ENCODE data around the gene CD58.

The CD58 gene

GRCh38 chr1:116508984-116509980, 61.5 kb downstream of the CD58 start:
- DNase-seq (ENCODE audit: low spot score): peak; percentile 84

GRCh38 chr1:116508085-116508983, 62.5 kb downstream of the CD58 start:
- DNase-seq (ENCODE audit: low spot score): no peak

- DNase-seq (ENCODE audit: low spot score): no peak
These were observed 63.2 kb downstream of the CD58 start for GRCh38 chr1:116507631-116508030.

DNA sequence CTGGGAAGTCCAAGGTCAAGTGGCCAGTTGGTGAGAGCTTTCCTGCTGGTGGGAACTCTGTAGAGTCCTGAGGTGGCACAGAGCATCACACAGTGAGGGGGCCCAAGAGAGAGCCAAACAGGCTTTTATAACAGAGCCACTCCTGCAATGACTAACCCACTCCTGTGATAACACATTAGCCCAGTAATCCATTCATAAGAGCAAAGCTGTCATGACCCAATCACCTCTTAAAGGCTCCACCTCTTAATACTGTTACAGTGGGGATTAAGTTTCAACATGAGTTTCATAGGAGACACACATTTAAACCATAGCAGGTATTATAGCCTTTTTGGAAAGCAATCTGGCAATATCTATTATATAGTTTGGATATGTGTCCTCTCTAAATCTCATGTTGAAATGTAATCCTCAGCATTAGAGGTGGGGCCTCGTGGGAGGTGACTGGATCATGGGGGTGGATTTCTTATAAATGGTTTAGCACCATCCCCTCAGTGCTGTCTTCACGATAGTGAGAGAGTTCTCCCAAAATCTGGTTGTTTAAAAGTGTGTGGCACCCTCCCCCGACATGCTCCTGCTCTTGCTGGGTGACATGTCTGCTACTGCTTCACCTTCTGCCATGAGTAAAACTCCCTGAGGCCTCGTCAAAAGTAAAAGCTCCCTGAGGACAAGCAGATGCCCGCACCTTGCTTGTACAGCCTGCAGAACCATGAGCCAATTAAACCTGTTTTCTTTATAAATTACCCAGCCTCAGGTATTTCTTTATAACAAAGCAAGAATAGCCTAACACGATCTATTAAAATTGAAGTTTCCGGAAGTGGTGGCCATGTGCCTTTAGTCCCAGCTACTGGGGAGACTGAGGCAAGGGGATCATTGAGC, 64.5 kb downstream of the CD58 start:
- DNase-seq (ENCODE audit: low spot score): no peak

DNA sequence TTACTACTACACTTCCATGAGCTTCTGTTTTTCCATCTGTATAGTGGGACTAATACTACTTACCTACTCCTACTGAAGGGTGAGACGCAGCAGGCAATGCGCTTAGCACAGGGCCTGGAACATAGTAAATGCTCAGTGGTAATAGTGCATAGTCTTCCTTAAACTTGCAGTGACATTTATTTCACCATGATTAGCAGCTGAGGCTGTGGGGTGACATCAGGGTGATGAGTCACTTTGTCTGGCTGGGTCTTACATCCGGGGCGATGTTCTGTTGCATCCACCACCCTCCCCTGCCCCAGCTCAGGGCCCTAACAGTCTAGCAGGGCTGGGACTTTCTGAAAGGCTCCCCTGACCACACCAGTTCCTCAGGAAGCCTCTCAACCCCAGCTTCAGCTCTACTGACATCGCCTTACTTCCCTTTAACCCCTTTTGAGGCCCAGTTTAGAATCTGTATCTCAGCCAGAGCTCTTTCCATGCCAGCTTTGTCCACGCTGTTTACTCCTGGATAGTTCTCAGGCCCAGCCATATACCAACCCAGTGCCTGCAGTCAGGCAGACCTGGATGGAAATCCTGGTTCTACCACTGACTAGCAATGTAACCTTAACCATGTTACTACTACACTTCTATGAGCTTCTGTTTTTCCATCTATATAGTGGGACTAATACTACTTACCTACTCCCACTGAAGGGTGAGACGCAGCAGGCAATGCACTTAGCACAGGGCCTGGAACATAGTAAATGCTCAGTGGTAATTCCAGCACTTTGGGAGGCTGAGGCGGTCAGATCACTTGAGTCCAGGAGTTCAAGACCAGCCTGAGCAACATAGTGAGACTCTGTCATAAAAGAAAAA, 66.3 kb downstream of the CD58 start:
- peak; percentile 37 for DNase-seq (ENCODE audit: low spot score)

DNA sequence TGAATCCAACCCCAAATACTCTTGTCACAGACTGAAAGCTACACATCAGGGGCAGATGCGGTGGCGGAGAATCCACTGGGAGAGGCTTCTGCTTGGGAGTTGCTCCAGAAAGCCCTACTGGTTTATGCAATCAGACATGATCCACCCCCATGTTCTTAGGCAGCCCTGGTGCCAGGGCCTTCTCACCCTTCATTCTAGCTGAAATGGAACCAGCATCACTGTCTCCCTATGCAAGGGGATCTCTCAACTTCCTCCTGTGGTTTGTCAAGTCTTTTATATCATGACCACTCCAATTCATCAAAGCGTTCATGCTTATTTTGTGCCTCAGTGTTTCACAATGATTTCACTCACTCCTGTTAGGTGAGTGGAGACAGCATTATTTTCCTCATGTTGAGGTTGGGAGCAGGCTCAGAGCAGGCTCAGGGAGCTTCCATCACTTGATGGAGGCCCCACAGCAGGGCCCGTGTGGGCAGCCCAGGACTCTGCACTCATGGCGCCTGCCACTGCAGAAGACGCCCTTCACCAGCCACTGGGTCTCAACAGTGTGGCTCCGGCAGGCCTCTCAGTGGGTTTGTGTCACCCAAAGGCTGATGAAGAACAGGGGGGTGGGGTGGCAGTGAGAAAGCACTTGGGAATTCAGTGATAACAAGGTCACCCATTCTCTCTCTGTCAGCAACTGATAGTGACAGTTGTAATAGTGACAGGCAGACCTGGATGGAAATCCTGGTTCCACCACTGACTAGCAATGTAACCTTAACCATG, 67.1 kb downstream of the CD58 start:
- no peak for DNase-seq (ENCODE audit: low spot score)

DNA sequence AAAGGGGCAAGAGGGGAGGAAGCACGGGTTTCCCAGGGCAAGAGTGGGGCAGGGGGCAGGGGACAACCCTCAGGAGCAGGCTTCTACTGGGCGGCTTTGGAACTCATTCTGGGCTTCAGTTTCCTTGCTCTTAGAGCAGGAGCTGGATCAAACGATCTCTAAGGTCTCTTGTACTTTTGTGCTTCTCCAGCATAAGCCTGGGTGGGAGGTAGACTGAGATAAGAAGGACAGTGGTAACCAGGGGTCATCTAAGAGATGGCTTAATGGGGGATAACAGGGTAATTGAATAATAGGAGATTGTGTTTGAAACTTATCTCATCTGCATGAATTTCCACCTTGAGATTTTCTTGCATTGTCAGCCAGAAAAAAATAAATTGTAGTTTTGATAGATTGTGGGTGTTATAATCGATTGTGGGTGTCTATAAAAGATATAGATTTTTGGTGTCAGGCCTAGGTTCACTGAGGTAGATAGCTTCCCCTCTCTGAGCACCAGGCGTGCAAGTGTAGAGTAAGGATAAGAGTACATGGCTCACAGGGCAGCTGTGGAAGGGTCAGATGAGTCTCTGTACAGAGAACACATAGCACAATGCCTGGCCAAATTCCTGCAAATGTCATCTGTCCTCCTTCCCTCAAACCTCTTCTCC, 68.0 kb downstream of the CD58 start:
- no peak for DNase-seq (ENCODE audit: low spot score)

GRCh38 chr1:116501870-116502244, 69.0 kb downstream of the CD58 start:
- DNase-seq (ENCODE audit: low spot score): no peak

GRCh38 chr1:116501125-116501869, 69.5 kb downstream of the CD58 start:
- DNase-seq (ENCODE audit: low spot score): no peak

DNA sequence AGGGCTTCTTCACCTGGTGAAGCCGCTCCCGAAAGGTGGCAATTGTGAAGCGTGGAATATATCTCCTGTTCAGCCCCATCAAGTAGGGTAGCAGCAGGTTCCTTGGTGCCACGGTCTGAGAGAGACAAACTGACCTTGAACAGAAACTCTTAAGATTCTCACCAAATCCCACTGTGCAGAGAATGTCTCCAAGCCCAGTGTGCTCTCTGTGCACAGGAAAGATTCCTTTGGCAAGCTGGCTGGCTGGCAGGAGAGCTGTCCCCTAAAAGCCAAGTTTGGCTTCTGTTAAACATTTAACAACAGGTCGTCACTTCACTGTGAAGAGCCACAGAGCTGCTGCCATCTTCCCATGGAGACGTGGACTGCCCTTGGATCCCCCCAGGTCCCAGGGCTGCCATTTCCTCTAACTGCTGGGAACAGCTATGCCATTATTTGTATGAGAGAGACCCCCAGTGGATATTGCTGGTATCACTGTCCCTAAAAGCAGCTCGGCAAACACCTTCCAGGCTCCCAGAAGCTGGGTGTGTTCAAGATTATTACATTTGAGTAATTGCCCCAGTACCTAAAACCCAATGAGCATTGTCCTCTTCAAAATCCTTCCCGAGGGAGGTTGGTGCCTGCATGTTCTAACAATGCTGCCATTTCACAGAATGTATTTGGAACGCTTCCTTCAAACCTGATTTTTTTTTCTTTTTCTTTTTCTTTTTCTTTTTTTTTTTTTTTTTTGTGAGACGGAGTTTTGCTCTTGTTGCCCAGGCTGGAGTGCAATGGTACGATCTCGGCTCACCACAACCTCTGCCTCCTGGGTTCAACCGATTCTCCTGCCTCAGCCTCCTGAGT, 71.8 kb downstream of the CD58 start:
- peak; percentile 83 for DNase-seq (ENCODE audit: low spot score)

- no peak for DNase-seq (ENCODE audit: low spot score)
These were observed 73.2 kb downstream of the CD58 start for GRCh38 chr1:116497656-116498055.

DNA sequence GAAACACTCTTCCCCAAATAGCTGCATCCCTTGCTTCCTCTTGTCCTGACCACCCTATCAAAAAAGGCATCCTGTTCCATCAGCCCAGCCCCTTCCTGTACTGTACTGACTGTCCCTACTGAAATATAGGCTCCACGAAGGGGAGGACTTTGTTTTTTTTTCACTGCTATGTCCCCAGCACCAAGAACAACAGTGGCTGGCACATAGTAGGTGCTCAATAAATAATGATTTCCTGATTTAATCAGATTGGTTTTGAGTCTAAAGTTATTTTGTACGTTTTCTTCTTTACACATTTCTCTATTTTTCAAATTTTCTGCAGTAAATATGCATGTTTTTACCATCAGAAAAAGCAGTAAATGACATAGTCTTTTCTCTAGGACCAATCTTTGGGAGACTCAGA, 73.9 kb downstream of the CD58 start:
- no peak for DNase-seq (ENCODE audit: low spot score)

GRCh38 chr1:116496380-116496779, 74.4 kb downstream of the CD58 start:
- peak; percentile 61 for DNase-seq (ENCODE audit: low spot score)

- peak; percentile 37 for DNase-seq (ENCODE audit: low spot score)
These were observed 75.3 kb downstream of the CD58 start for GRCh38 chr1:116495535-116495934.

DNA sequence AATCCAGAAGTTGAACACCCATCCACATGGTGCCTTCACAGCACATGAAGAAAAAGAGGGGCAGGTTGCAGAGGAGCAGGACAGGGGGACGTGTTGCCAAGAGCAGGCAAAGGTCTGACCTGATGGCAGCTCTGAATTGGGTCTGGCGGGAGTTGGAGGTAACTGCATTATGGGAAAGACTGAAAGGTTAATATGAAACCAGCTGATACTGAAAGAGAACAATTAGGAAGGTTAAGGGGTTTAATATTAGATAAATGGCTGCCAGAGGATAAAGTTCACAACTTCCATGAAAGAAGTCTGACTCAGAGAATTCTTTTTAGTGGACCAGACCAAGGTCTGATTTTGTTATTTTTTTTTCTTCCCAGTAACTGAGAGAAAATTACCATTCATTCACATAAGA, 76.1 kb downstream of the CD58 start:
- DNase-seq (ENCODE audit: low spot score): no peak

GRCh38 chr1:116494353-116494692, 76.5 kb downstream of the CD58 start:
- no peak for DNase-seq (ENCODE audit: low spot score)

DNA sequence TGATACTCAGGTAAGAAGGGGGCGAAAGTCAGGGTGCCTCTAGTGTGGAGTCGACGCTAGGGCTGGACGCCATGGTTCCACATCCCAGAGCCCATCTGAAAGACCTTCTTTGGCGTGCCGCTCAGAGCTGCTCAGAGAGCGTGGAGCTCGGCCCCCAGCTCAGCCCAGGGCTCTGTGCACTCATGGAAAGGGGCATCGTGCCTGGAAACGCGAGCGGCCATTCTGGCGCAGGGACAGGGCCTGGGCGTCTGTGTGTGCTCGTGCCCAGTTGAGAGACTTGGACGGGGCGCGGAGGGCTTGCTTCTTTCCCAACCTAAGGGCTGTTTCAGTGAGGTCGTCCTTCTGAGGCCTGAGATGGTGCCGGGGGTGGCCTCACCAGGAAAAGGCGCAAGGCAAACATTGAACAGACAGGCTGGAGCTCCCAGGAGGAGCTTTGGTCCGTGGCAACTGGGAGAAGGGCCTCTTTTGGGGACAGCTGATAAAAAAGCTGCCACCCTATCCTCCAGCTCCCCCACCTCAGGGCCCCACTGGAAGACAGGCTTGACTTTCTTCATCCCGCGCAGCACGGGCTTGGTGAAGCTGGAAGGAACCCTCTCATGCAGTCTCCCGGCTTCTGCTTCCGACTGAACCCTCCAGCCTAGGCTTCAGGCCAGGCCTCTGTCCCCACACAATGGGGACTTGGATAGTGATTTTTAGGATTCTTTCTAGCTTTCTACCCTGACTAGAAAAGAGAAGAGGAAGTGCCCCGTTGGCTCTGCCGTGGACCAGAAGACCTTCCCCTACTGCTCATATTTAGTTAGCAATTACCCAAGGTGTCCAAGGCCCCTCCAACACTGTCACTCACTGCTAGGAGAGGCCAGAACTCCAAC, 77.1 kb downstream of the CD58 start:
- DNase-seq (ENCODE audit: low spot score): no peak

Measured in AG20443 (cell line).